ENCODE measurements around the gene SSR3.

Gene SSR3

DNA sequence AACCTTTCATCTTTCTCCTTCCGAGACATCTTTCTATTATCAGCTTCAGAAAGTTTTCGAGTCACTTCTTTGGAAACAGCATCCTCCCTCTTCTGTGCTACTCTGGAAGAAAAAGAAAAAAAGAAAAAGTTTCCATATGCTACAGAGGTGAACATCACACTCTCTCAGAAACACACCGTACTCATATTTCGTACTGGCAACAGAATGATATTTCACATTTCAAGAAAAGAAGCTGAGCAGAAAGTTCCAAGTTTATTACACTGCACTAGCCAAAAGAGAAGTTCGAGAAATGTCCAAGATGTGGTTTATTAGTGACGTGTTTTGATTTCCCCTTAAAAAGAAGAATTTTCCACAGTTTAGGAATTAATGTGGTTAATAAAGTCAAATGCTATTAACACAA, 6.0 kb downstream of the SSR3 start:
- Histone ChIP-seq H3K79me2 (ENCODE audit: low read length) (peaks cover 100% of the 10 kb centered on the region), H3F3A (ENCODE audit: insufficient read depth, low read length) (peaks cover 17% of the 10 kb centered on the region)
- DNase-seq: no peak

DNA sequence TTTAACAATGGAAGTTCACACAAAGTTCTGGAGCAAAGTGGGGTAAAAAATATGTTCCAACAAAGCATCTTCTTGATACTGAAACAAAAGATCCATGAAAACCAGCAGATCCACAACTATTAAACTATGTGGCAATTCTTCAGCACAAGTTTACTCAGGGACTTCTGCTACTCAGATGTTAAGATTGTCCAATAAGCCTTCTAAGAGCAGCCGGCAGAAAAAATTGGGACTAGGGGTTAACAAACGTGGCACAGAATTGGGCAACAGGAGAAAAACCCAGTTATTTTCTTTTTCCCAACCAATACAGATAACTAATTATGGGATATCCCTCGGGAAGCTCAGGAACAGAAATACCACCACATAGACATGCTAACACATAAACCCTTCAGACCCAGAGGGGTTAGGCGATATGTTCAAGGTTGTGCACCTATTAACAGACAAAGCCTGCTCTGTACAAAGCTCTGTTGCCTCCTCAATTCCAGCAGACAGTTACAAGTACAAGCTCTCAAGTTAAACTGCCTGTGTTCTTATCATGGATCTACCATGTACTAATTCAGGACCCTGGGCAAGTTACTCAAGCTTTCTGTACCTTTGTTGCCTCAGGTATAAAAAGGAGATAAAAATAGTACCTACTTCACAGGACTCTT, 6.8 kb downstream of the SSR3 start:
- Histone ChIP-seq H3K4me2 (ENCODE audit: low read depth, low read length) (no peak overlapping the region), H3K9me2 (replicated peaks; ENCODE audit: insufficient read depth, low read length) (no peaks in the 10 kb centered on the region), H3K27me3 (replicated peaks; ENCODE audit: insufficient read depth, low read length) (no peaks in the 10 kb centered on the region), H3F3A (ENCODE audit: insufficient read depth, low read length) (peaks cover 22% of the 10 kb centered on the region), H4K20me1 (ENCODE audit: insufficient read depth, low read length) (peaks cover 30% of the 10 kb centered on the region), H3K4me1 (ENCODE audit: low read length) (peaks cover 38% of the 10 kb centered on the region), H3K36me3 (replicated peaks; ENCODE audit: insufficient read depth, low read length) (peaks cover 78% of the 10 kb centered on the region), H3K9ac (ENCODE audit: low read length) (no peak overlapping the region), H3K9me3 (replicated peaks; ENCODE audit: insufficient read depth, low read length) (no peaks in the 10 kb centered on the region), H3K27ac (ENCODE audit: low read length) (no peak overlapping the region), H3K4me3 (ENCODE audit: low read length) (no peak overlapping the region), H2AFZ (ENCODE audit: low read length) (no peak overlapping the region), H3K79me2 (ENCODE audit: low read length) (peaks cover 100% of the 10 kb centered on the region)
- TF ChIP-seq, protein P1, sequence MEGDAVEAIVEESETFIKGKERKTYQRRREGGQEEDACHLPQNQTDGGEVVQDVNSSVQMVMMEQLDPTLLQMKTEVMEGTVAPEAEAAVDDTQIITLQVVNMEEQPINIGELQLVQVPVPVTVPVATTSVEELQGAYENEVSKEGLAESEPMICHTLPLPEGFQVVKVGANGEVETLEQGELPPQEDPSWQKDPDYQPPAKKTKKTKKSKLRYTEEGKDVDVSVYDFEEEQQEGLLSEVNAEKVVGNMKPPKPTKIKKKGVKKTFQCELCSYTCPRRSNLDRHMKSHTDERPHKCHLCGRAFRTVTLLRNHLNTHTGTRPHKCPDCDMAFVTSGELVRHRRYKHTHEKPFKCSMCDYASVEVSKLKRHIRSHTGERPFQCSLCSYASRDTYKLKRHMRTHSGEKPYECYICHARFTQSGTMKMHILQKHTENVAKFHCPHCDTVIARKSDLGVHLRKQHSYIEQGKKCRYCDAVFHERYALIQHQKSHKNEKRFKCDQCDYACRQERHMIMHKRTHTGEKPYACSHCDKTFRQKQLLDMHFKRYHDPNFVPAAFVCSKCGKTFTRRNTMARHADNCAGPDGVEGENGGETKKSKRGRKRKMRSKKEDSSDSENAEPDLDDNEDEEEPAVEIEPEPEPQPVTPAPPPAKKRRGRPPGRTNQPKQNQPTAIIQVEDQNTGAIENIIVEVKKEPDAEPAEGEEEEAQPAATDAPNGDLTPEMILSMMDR (IDR thresholded peaks at IDR 0.05; ENCODE audit: low read length): no peak
- TF ChIP-seq EZH2phosphoT487 (IDR thresholded peaks at IDR 0.05; ENCODE audit: low read length) (no peak), EZH2 (optimal IDR thresholded peaks at IDR 0.05; ENCODE audit: low read depth, low read length) (no peak)
- no peak for DNase-seq

More for the DNA sequence above, 6.0 kb downstream of the SSR3 start:
- Histone ChIP-seq H3K36me3 (replicated peaks; ENCODE audit: insufficient read depth, low read length) (peaks cover 71% of the 10 kb centered on the region), H3K9ac (ENCODE audit: low read length) (no peak overlapping the region), H3K9me2 (replicated peaks; ENCODE audit: insufficient read depth, low read length) (no peaks in the 10 kb centered on the region), H4K20me1 (ENCODE audit: insufficient read depth, low read length) (peaks cover 30% of the 10 kb centered on the region), H3K4me2 (ENCODE audit: low read depth, low read length) (no peak overlapping the region), H3K4me1 (ENCODE audit: low read length) (peaks cover 39% of the 10 kb centered on the region), H3K9me3 (replicated peaks; ENCODE audit: insufficient read depth, low read length) (no peaks in the 10 kb centered on the region), H3K27me3 (replicated peaks; ENCODE audit: insufficient read depth, low read length) (no peaks in the 10 kb centered on the region), H2AFZ (ENCODE audit: low read length) (no peak overlapping the region), H3K27ac (ENCODE audit: low read length) (no peak overlapping the region), H3K4me3 (ENCODE audit: low read length) (no peak overlapping the region)
- TF ChIP-seq EZH2 (optimal IDR thresholded peaks at IDR 0.05; ENCODE audit: low read depth, low read length): no peak
- TF ChIP-seq, protein P1 (IDR thresholded peaks at IDR 0.05; ENCODE audit: low read length): no peak
- no peak for TF ChIP-seq EZH2phosphoT487 (IDR thresholded peaks at IDR 0.05; ENCODE audit: low read length)

DNA sequence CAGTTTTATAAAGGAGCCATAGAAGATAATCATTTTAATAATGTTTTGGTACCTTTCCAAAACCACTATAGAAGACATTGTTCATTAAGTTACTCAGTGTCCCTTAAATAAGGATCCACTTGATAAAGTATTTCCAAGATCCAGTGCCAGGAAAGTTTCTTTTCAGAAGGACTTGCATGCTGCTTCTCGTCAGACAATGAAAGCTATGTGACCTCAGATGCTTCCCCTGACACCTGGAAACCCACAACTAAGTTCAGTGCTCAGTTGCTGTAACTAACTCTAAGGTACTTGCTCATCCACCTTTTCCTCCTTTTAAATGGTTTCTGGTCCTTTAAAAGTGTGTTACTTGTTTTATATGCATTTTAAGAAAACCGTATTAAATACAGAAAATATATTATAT, 7.3 kb downstream of the SSR3 start:
- H3K4me3 ChIP-seq (ENCODE audit: low read length): no peak overlapping the region
- H3K79me2 ChIP-seq (ENCODE audit: low read length): peaks cover 98% of the 10 kb centered on the region
- H3K4me2 ChIP-seq (ENCODE audit: low read depth, low read length): no peak overlapping the region
- H4K20me1 ChIP-seq (ENCODE audit: insufficient read depth, low read length): peaks cover 30% of the 10 kb centered on the region
- no peak for DNase-seq
- no peaks in the 10 kb centered on the region for H3K27me3 ChIP-seq (replicated peaks; ENCODE audit: insufficient read depth, low read length)
- H3K9me2 ChIP-seq (replicated peaks; ENCODE audit: insufficient read depth, low read length): no peaks in the 10 kb centered on the region
- TF ChIP-seq EZH2 (optimal IDR thresholded peaks at IDR 0.05; ENCODE audit: low read depth, low read length) (no peak), EZH2phosphoT487 (IDR thresholded peaks at IDR 0.05; ENCODE audit: low read length) (no peak)
- TF ChIP-seq, protein P1 (IDR thresholded peaks at IDR 0.05; ENCODE audit: low read length): no peak
- H3K36me3 ChIP-seq (replicated peaks; ENCODE audit: insufficient read depth, low read length): peaks cover 78% of the 10 kb centered on the region
- no peak overlapping the region for H3K9ac ChIP-seq (ENCODE audit: low read length)
- no peak overlapping the region for H3K27ac ChIP-seq (ENCODE audit: low read length)
- no peak overlapping the region for H2AFZ ChIP-seq (ENCODE audit: low read length)
- H3K9me3 ChIP-seq (replicated peaks; ENCODE audit: insufficient read depth, low read length): no peaks in the 10 kb centered on the region
- peaks cover 23% of the 10 kb centered on the region for H3F3A ChIP-seq (ENCODE audit: insufficient read depth, low read length)
- peaks cover 33% of the 10 kb centered on the region for H3K4me1 ChIP-seq (ENCODE audit: low read length)
